ENCODE data around the gene RGP1.

RGP1 gene, protein sequence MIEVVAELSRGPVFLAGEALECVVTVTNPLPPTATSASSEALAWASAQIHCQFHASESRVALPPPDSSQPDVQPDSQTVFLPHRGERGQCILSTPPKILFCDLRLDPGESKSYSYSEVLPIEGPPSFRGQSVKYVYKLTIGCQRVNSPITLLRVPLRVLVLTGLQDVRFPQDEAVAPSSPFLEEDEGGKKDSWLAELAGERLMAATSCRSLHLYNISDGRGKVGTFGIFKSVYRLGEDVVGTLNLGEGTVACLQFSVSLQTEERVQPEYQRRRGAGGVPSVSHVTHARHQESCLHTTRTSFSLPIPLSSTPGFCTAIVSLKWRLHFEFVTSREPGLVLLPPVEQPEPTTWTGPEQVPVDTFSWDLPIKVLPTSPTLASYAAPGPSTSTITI

GRCh38 chr9:35748858-35749514, at the start of gene RGP1, which contains the start of gene GBA2:
Gene RGP1, plus strand, starts transcription at chr9:35749287. Its CDS starts 469 bp downstream, at chr9:35749756.
Gene GBA2, minus strand, starts transcription at chr9:35749228. Its CDS starts 524 bp downstream, at chr9:35748704.
- H3K4me1 ChIP-seq (ENCODE audit: control insufficient read depth, insufficient read depth, low read length): peaks cover 18% of the 10 kb centered on the region
- H3K27me3 ChIP-seq (ENCODE audit: control insufficient read depth, insufficient read depth, low read length): no peaks in the 10 kb centered on the region
- H3K36me3 ChIP-seq (ENCODE audit: control insufficient read depth, insufficient read depth, low read length): peaks cover 48% of the 10 kb centered on the region
- peak within 1 kb of the TSS; percentile 40; the same call in 1 of the 2 replicates for H3K27ac ChIP-seq (ENCODE audit: low read depth, low read length)
- H3K9me3 ChIP-seq (ENCODE audit: control insufficient read depth, insufficient read depth, low read depth, low read length): no peaks in the 10 kb centered on the region
- H3K9ac ChIP-seq (ENCODE audit: low read length): peak within 1 kb of the TSS; percentile 76
- peak within 1 kb of the TSS; percentile 80 for H3K4me3 ChIP-seq (ENCODE audit: low read depth, low read length)

GRCh38 chr9:35700031-35700430, 49.1 kb upstream of the RGP1 start:
- H3K27me3 ChIP-seq (ENCODE audit: control insufficient read depth, insufficient read depth, low read length): no peaks in the 10 kb centered on the region
- H3K9ac ChIP-seq (ENCODE audit: low read length): no peak overlapping the region
- peaks cover 90% of the 10 kb centered on the region for H3K36me3 ChIP-seq (ENCODE audit: control insufficient read depth, insufficient read depth, low read length)
- no peak overlapping the region for H3K27ac ChIP-seq (ENCODE audit: low read depth, low read length)
- no peaks in the 10 kb centered on the region for H3K9me3 ChIP-seq (ENCODE audit: control insufficient read depth, insufficient read depth, low read depth, low read length)
- H3K4me3 ChIP-seq (ENCODE audit: low read depth, low read length): no peak overlapping the region
- H3K4me1 ChIP-seq (ENCODE audit: control insufficient read depth, insufficient read depth, low read length): no peaks in the 10 kb centered on the region

- Histone ChIP-seq H3K27ac (ENCODE audit: low read depth, low read length) (no peak overlapping the region), H3K4me1 (ENCODE audit: control insufficient read depth, insufficient read depth, low read length) (no peaks in the 10 kb centered on the region), H3K9me3 (ENCODE audit: control insufficient read depth, insufficient read depth, low read depth, low read length) (no peaks in the 10 kb centered on the region), H3K27me3 (ENCODE audit: control insufficient read depth, insufficient read depth, low read length) (no peaks in the 10 kb centered on the region), H3K4me3 (ENCODE audit: low read depth, low read length) (no peak overlapping the region), H3K9ac (ENCODE audit: low read length) (no peak overlapping the region), H3K36me3 (ENCODE audit: control insufficient read depth, insufficient read depth, low read length) (peaks cover 97% of the 10 kb centered on the region)
Observed at GRCh38 chr9:35700942-35701341, 48.1 kb upstream of the RGP1 start.

GRCh38 chr9:35702696-35703095, 46.4 kb upstream of the RGP1 start:
- Histone ChIP-seq H3K4me3 (ENCODE audit: low read depth, low read length) (no peak overlapping the region), H3K9ac (ENCODE audit: low read length) (no peak overlapping the region), H3K27me3 (ENCODE audit: control insufficient read depth, insufficient read depth, low read length) (no peaks in the 10 kb centered on the region), H3K27ac (ENCODE audit: low read depth, low read length) (no peak overlapping the region), H3K36me3 (ENCODE audit: control insufficient read depth, insufficient read depth, low read length) (peaks cover 99% of the 10 kb centered on the region), H3K9me3 (ENCODE audit: control insufficient read depth, insufficient read depth, low read depth, low read length) (no peaks in the 10 kb centered on the region), H3K4me1 (ENCODE audit: control insufficient read depth, insufficient read depth, low read length) (no peaks in the 10 kb centered on the region)

- no peak overlapping the region for H3K9ac ChIP-seq (ENCODE audit: low read length)
- H3K4me3 ChIP-seq (ENCODE audit: low read depth, low read length): no peak overlapping the region
- no peaks in the 10 kb centered on the region for H3K4me1 ChIP-seq (ENCODE audit: control insufficient read depth, insufficient read depth, low read length)
- H3K27ac ChIP-seq (ENCODE audit: low read depth, low read length): no peak overlapping the region
- H3K9me3 ChIP-seq (ENCODE audit: control insufficient read depth, insufficient read depth, low read depth, low read length): no peaks in the 10 kb centered on the region
- H3K27me3 ChIP-seq (ENCODE audit: control insufficient read depth, insufficient read depth, low read length): no peaks in the 10 kb centered on the region
- H3K36me3 ChIP-seq (ENCODE audit: control insufficient read depth, insufficient read depth, low read length): peaks cover 98% of the 10 kb centered on the region
Observed at GRCh38 chr9:35703906-35704672, 45.0 kb upstream of the RGP1 start.

- H3K27me3 ChIP-seq (ENCODE audit: control insufficient read depth, insufficient read depth, low read length): no peaks in the 10 kb centered on the region
- H3K4me1 ChIP-seq (ENCODE audit: control insufficient read depth, insufficient read depth, low read length): no peaks in the 10 kb centered on the region
- no peak overlapping the region for H3K4me3 ChIP-seq (ENCODE audit: low read depth, low read length)
- H3K9me3 ChIP-seq (ENCODE audit: control insufficient read depth, insufficient read depth, low read depth, low read length): no peaks in the 10 kb centered on the region
- no peak overlapping the region for H3K9ac ChIP-seq (ENCODE audit: low read length)
- H3K27ac ChIP-seq (ENCODE audit: low read depth, low read length): no peak overlapping the region
- peaks cover 92% of the 10 kb centered on the region for H3K36me3 ChIP-seq (ENCODE audit: control insufficient read depth, insufficient read depth, low read length)
Observed at GRCh38 chr9:35705372-35705771, 43.7 kb upstream of the RGP1 start.

- Histone ChIP-seq H3K9ac (ENCODE audit: low read length) (no peak overlapping the region), H3K27me3 (ENCODE audit: control insufficient read depth, insufficient read depth, low read length) (no peaks in the 10 kb centered on the region), H3K9me3 (ENCODE audit: control insufficient read depth, insufficient read depth, low read depth, low read length) (no peaks in the 10 kb centered on the region), H3K36me3 (ENCODE audit: control insufficient read depth, insufficient read depth, low read length) (peaks cover 92% of the 10 kb centered on the region), H3K4me1 (ENCODE audit: control insufficient read depth, insufficient read depth, low read length) (no peaks in the 10 kb centered on the region), H3K4me3 (ENCODE audit: low read depth, low read length) (no peak overlapping the region), H3K27ac (ENCODE audit: low read depth, low read length) (no peak overlapping the region)
Observed at GRCh38 chr9:35705836-35706430, 43.2 kb upstream of the RGP1 start.

DNA sequence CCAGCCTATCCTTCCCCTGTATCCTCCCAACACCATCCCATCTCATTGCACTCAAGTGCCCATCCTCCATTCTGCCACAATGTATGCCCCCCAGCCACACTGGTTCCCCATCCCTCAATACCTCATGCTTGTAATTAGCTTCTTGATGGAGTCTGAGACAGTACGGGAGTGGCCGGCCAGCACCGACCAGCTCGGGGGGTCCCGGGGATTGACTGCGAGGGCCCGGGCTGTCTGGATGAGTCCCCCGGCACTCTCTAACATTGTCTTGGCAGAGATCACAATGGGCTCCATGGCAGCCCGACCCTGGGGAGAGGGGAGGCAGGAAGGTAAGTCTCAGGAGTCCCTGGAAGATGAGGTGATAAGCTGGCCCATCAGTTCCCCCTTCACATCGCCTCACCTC, 42.1 kb upstream of the RGP1 start:
- H3K9ac ChIP-seq (ENCODE audit: low read length): no peak overlapping the region
- peaks cover 1% of the 10 kb centered on the region; the same call in 1 of the 2 replicates for H3K4me1 ChIP-seq (ENCODE audit: control insufficient read depth, insufficient read depth, low read length)
- H3K4me3 ChIP-seq (ENCODE audit: low read depth, low read length): no peak overlapping the region
- H3K36me3 ChIP-seq (ENCODE audit: control insufficient read depth, insufficient read depth, low read length): peaks cover 92% of the 10 kb centered on the region
- H3K27me3 ChIP-seq (ENCODE audit: control insufficient read depth, insufficient read depth, low read length): no peaks in the 10 kb centered on the region
- H3K9me3 ChIP-seq (ENCODE audit: control insufficient read depth, insufficient read depth, low read depth, low read length): no peaks in the 10 kb centered on the region
- H3K27ac ChIP-seq (ENCODE audit: low read depth, low read length): no peak overlapping the region

DNA sequence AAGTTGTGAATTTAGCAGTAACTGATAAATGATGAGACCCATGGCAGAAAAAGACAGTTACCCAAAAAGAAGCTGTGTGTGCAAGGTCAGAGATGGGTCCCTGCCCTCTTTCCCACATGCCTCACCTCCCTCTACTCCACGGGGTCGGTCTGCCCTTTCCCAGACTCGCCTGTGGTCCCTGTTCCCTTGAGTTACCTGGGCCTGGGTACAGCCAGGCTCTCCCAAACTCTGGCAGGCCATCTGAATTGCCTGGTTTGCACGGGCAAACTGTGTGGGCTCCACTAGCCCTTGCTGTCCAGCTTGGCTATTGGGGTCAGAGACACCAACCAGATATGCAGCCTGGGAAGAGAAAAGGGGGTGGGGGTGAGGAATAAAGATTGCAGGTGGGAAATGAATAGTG, 40.9 kb upstream of the RGP1 start:
- Histone ChIP-seq H3K27ac (ENCODE audit: low read depth, low read length) (no peak overlapping the region), H3K36me3 (ENCODE audit: control insufficient read depth, insufficient read depth, low read length) (peaks cover 92% of the 10 kb centered on the region), H3K9me3 (ENCODE audit: control insufficient read depth, insufficient read depth, low read depth, low read length) (no peaks in the 10 kb centered on the region), H3K4me3 (ENCODE audit: low read depth, low read length) (no peak overlapping the region), H3K27me3 (ENCODE audit: control insufficient read depth, insufficient read depth, low read length) (no peaks in the 10 kb centered on the region), H3K9ac (ENCODE audit: low read length) (no peak overlapping the region), H3K4me1 (ENCODE audit: control insufficient read depth, insufficient read depth, low read length) (peaks cover 3% of the 10 kb centered on the region; the same call in 1 of the 2 replicates)

- Histone ChIP-seq H3K9me3 (ENCODE audit: control insufficient read depth, insufficient read depth, low read depth, low read length) (no peaks in the 10 kb centered on the region), H3K36me3 (ENCODE audit: control insufficient read depth, insufficient read depth, low read length) (peaks cover 91% of the 10 kb centered on the region), H3K27me3 (ENCODE audit: control insufficient read depth, insufficient read depth, low read length) (no peaks in the 10 kb centered on the region), H3K27ac (ENCODE audit: low read depth, low read length) (no peak overlapping the region), H3K9ac (ENCODE audit: low read length) (no peak overlapping the region), H3K4me3 (ENCODE audit: low read depth, low read length) (no peak overlapping the region), H3K4me1 (ENCODE audit: control insufficient read depth, insufficient read depth, low read length) (peaks cover 3% of the 10 kb centered on the region; the same call in 1 of the 2 replicates)
Observed at GRCh38 chr9:35710818-35711500, 38.1 kb upstream of the RGP1 start.

All from HUES6 (cell line).